HCT116 (cell line): Measurements from ENCODE around the gene ANKRD44.

Experiments
- EGR1 ChIP-seq: IDR thresholded peaks from 2 replicates; pipeline ENCODE4 v1.6.1; 2012; ENCODE audit warnings: low read depth
- EZH2 ChIP-seq: fragments of 200-600 bp; sonication (generic); IDR thresholded peaks from 2 replicates; pipeline ENCODE4 v1.6.1; 2017; ENCODE audit warnings: antibody characterized with exemption, mixed run types
- FOSL1 ChIP-seq: IDR thresholded peaks from 2 replicates; pipeline ENCODE4 v1.6.1; 2012; ENCODE audit warnings: low read depth
- POLR2A ChIP-seq: IDR thresholded peaks from 2 replicates; pipeline ENCODE4 v1.7.0; 2011; ENCODE audit warnings: borderline replicate concordance; ENCODE audit not compliant: insufficient read depth, insufficient read length; ENCODE audit errors: extremely low read depth
- POLR2AphosphoS5 ChIP-seq: IDR thresholded peaks from 2 replicates; pipeline ENCODE4 v1.6.1; 2011; ENCODE audit warnings: mild to moderate bottlenecking, low read depth, low read length, moderate library complexity
- SP1 ChIP-seq: IDR thresholded peaks from 2 replicates; pipeline ENCODE4 v1.6.1; 2012; ENCODE audit warnings: low read depth
- SRF ChIP-seq: IDR thresholded peaks from 2 replicates; pipeline ENCODE4 v1.6.1; 2012; ENCODE audit warnings: low read depth
- ZNF274 ChIP-seq: fragments of 200-500 bp; sonication (Bioruptor generic); IDR thresholded peaks from 2 replicates; pipeline ENCODE4 v1.6.1; 2014; ENCODE audit warnings: mild to moderate bottlenecking, low read depth, low read length, inconsistent platforms
- TF ChIP-seq, protein P1 (sequence below), 3 experiments: fragments of 200-600 bp in 1 of 3; sonication (generic) in 1 of 3; IDR thresholded peaks in 2 of 3; conservative IDR thresholded peaks in 1 of 3; 2 replicates each; pipeline ENCODE4 v1.5.1; 2012 to 2017; ENCODE audit warnings: low read depth in 2 of 3, low read length in 2 of 3, antibody characterized with exemption in 1 of 3, borderline replicate concordance in 1 of 3, control low read depth in 1 of 3, mild to moderate bottlenecking in 1 of 3, mixed read lengths in 1 of 3, mixed run types in 1 of 3, moderate library complexity in 1 of 3; ENCODE audit not compliant: insufficient read depth in 1 of 3
- TF ChIP-seq, protein P2 (sequence below): IDR thresholded peaks from 2 replicates; pipeline ENCODE4 v1.6.1; 2012

DNA sequence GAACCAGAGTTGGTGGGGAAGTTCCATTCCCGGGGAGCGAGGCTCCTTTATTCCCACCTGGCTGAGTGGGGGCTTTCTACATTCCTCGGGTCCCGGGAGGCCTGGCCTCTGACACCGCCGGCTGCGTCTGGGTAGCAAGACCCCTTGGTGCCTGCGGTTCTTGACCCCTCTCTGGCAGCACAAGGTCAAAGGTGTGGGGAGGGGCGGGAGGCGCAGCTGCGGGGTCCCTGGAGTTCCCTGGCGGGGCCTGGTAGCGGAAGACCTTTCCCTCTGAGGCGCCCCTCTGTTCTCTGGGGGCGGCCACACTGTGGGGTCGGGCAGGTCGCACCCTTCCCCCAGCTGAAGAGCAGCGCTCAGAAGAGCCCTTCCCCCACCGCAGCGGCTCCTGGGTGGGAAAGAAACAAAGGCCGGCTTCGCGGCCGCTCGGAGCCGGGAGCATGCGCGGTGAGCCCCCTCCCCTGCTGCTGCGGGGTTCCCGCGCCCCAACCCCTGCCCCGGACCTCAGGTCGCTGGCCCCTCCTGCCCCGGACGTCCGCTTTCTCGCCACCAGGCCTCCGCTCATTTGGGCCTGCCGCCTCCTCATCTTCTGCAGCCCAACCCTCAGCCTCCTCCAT lies 146.3 kb downstream of the ANKRD44 start:
- no peak for TF ChIP-seq EGR1
- TF ChIP-seq, protein P1, sequence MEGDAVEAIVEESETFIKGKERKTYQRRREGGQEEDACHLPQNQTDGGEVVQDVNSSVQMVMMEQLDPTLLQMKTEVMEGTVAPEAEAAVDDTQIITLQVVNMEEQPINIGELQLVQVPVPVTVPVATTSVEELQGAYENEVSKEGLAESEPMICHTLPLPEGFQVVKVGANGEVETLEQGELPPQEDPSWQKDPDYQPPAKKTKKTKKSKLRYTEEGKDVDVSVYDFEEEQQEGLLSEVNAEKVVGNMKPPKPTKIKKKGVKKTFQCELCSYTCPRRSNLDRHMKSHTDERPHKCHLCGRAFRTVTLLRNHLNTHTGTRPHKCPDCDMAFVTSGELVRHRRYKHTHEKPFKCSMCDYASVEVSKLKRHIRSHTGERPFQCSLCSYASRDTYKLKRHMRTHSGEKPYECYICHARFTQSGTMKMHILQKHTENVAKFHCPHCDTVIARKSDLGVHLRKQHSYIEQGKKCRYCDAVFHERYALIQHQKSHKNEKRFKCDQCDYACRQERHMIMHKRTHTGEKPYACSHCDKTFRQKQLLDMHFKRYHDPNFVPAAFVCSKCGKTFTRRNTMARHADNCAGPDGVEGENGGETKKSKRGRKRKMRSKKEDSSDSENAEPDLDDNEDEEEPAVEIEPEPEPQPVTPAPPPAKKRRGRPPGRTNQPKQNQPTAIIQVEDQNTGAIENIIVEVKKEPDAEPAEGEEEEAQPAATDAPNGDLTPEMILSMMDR (IDR thresholded peaks at IDR 0.05 in 2 of 3, conservative IDR thresholded peaks at IDR 0.05 in 1 of 3; ENCODE audit: borderline replicate concordance in 1 of 3, insufficient read depth in 1 of 3, low read depth in 2 of 3, low read length in 2 of 3), result no peak
- no peak for TF ChIP-seq SP1
- TF ChIP-seq POLR2AphosphoS5, result no peak
- TF ChIP-seq, protein P2, sequence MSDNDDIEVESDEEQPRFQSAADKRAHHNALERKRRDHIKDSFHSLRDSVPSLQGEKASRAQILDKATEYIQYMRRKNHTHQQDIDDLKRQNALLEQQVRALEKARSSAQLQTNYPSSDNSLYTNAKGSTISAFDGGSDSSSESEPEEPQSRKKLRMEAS, result no peak
- no peak for TF ChIP-seq POLR2A
- no peak for TF ChIP-seq ZNF274
- TF ChIP-seq EZH2, result no peak
- no peak for TF ChIP-seq FOSL1
- no peak for TF ChIP-seq SRF
